GM21786 (cell line): Measurements from ENCODE around the gene PTGFR.

ENCODE experiments used
- ATAC-seq: cut with Tn5 transposase; IDR thresholded peaks from one replicate; pipeline ENCODE4 v1.9.1; 2021; ENCODE audit not compliant: unreplicated experiment

PTGFR gene

GRCh38 chr1:78520216-78520615 is 29.4 kb downstream of the PTGFR start:
- ATAC-seq, result no peak

GRCh38 chr1:78520843-78521242 is 30.1 kb downstream of the PTGFR start:
- ATAC-seq, result no peak

GRCh38 chr1:78522136-78522535 is 31.4 kb downstream of the PTGFR start:
- no peak for ATAC-seq

- no peak for ATAC-seq
Measured at GRCh38 chr1:78526496-78526895, 35.7 kb downstream of the PTGFR start.

- no peak for ATAC-seq
Measured at GRCh38 chr1:78527706-78528105, 36.9 kb downstream of the PTGFR start.

- ATAC-seq, result no peak
Measured at GRCh38 chr1:78533527-78533926, 42.8 kb downstream of the PTGFR start.

- no peak for ATAC-seq
Measured at GRCh38 chr1:78535286-78535685, 44.5 kb downstream of the PTGFR start.

- ATAC-seq, result no peak
Measured at GRCh38 chr1:78536427-78536826, 45.7 kb downstream of the PTGFR start.

GRCh38 chr1:78540048-78540447 is 49.3 kb downstream of the PTGFR start:
- ATAC-seq, result no peak

GRCh38 chr1:78541479-78541878 is 50.7 kb downstream of the PTGFR start:
- no peak for ATAC-seq

GRCh38 chr1:78543941-78544643 is 53.3 kb downstream of the PTGFR start:
- no peak for ATAC-seq

- no peak for ATAC-seq
Measured at GRCh38 chr1:78547081-78547480, 56.3 kb downstream of the PTGFR start.

GRCh38 chr1:78549331-78549730 is 58.6 kb downstream of the PTGFR start:
- no peak for ATAC-seq

- ATAC-seq, result no peak
Measured at GRCh38 chr1:78549891-78550290, 59.1 kb downstream of the PTGFR start.

GRCh38 chr1:78553859-78554258 is 63.1 kb downstream of the PTGFR start:
- no peak for ATAC-seq

GRCh38 chr1:78554840-78555239 is 64.1 kb downstream of the PTGFR start:
- no peak for ATAC-seq

- ATAC-seq, result no peak
Measured at GRCh38 chr1:78559680-78560079, 68.9 kb downstream of the PTGFR start.

- ATAC-seq, result no peak
Measured at GRCh38 chr1:78560811-78561210, 70.0 kb downstream of the PTGFR start.

- ATAC-seq, result no peak
Measured at GRCh38 chr1:78561856-78562255, 71.1 kb downstream of the PTGFR start.

- ATAC-seq, result no peak
Measured at GRCh38 chr1:78565393-78565792, 74.6 kb downstream of the PTGFR start.

- ATAC-seq, result no peak
Measured at GRCh38 chr1:78570539-78570938, 79.8 kb downstream of the PTGFR start.

- ATAC-seq, result no peak
Measured at GRCh38 chr1:78577257-78578100, 86.7 kb downstream of the PTGFR start.
